GM21619 (cell line): ENCODE measurements around the gene LRIG2.
A peak's percentile ranks its signal among the peaks of the same experiment; 100 is the strongest.
"Not testable (repeated sequence)": the region's sequence is repeated elsewhere in the genome, so short reads cannot be mapped to it uniquely, and the experiment has no call there.

Source experiments
- ATAC-seq: cut with Tn5 transposase; IDR thresholded peaks from one replicate; pipeline ENCODE4 v1.9.1; 2021; ENCODE audit not compliant: unreplicated experiment

Gene LRIG2

DNA sequence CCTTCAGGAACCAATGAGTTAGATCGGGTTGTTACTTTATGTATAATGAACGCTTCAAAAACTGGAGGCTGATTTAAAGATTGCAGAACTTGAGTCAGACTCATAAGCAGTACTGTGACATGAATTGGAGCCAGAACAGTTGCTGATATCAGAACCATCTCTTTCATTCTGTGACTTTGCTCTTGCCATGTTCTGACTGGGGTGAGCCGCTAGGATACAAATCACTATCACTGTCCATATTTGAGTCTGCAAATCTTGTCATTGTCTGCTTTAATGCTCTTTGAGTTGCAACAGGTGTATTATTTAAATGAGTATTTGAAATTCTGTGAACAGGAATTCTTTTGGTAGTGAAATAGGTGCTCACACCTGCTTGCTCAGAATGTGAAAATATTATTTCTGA, 52.5 kb downstream of the LRIG2 start:
- no peak for ATAC-seq

DNA sequence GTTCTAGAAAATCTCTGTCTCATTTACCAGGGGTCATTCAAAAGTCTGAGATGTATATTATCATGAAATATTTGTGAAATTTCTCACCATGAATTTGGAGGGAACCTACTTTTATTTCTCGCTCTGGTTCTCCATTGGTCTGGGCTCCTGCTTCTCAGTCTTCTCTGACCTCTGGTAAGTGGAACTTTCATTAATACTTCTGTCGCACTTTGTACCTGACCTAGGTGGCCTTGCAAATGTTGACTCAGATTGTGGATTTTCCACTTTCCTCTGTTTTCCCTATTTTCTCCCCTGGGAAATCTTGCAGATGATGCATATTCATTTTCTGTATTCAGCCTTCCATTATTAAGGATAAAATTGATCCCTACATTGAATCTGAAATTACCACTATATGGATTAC, 53.2 kb downstream of the LRIG2 start:
- ATAC-seq: no peak

DNA sequence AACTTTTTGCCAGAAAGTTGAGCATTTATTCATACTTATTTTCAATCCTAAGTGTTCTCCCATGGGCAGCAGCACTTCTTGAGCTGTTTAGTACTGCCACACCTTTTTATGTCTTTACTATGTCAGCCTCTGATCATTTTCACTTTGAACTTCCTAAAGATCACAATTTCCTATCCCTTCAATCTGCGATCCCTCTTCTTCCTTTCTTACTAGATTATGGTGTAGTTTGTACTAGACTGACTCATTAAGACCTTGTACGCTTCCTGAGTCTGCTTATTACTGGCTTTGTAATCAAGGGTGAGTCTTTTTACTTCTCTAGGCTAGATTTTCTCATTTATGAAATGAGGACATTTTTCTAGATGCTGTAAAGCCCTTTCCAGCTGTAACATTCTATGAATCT, 55.1 kb downstream of the LRIG2 start:
- no peak for ATAC-seq

DNA sequence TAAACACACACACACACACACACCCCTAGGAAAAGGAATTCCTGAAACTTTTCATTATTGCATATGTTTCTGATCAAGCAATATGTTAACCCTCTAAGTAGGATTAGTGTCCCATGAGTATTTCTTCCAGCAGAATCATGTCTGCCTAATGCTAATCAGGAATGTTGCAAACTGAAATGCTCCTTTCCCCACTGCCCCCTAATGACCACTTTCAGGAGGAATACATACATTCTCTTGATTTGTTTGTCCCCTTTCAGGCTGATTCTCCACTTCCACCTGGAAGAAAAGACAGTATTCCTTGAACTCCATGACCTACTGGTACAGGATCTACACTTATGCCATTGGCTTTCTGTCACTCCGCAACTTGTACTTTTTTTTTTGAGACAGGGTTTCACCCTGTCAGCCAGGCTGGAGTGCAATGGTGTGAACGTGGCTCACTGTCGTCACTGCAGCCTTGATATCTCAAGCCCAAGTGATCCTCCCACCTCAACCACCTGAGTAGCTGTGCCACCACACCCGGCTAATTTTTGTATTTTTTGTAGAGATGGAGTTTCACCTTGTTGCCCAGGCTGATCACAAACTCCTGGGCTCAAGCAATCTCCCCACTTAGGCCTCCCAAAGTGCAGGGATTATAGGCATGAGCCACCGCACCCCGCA, 56.7 kb downstream of the LRIG2 start:
- no peak for ATAC-seq

DNA sequence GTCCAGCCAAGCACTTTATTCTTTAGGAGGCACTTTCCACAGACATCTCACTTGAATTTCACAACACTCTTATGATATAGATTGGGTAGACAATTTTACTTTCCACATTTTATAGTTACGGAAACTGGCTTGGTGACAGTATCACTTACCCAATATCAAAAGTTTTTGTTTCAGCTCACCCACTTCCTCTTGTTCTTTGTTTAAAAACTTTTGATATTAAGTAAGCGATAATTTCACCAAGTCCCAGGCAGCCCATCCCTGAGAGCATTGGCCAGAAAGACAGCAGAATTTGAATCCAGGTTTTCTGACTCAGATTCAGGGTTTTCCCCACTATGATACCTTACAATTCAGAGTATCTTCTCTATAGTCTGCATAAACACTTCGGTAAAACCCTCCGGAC, 60.0 kb downstream of the LRIG2 start:
- no peak for ATAC-seq

DNA sequence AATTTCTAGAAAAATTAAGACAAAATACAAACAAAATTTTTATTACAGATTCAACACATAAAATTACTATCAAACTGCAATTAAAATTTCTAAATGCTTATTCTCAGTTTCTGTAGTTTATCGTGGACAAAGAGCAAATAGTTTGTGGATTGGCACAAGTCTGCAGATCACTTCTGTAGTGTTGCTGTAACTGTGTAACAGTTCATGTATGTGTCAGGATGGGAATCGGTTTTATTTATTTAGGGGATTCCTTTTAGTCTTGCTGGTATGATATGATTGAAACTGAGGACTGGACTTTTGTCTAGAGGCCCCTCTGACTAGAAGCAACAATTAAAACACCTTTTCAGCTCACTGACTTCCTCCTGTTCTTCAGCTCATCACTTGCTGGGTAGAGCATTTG, 60.8 kb downstream of the LRIG2 start:
- ATAC-seq: no peak

DNA sequence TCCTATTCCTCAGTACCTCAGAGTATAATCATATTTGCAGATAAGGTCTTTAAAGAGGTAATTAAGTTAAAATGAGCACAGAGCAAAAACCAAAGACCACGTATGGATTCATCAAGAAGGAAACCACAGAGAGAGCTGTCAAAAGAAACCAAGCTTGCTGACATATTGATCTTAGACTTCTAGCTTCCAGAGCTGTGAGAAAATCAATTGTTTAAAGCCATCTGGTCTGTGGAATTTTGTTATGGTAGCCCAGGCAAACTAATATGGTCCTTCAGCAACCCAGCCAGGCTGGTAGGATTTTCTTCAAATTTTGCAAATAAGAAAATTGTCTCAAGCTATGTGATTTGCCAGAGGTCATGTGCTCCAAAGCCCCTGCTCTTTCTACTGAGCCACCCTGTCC, 62.5 kb downstream of the LRIG2 start:
- ATAC-seq: no peak

DNA sequence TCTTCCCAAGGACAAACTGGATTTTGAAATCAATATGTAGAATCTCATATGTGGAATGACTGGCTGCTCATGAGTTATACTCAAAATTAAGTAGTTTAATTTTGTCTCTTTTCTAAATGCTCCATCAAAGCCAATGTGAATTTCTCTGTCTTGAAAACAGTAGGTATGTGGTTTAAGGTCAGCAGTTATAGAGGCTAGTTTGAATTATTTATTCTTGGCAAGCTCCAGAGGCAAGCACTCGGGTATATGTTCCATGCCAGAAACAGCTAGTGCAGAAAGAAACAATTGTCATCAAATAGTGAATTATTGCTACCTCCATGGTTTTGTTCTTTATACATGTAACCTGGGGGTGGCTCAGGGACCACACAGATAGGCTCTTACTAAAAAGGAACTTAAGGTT, 63.5 kb downstream of the LRIG2 start:
- no peak for ATAC-seq

DNA sequence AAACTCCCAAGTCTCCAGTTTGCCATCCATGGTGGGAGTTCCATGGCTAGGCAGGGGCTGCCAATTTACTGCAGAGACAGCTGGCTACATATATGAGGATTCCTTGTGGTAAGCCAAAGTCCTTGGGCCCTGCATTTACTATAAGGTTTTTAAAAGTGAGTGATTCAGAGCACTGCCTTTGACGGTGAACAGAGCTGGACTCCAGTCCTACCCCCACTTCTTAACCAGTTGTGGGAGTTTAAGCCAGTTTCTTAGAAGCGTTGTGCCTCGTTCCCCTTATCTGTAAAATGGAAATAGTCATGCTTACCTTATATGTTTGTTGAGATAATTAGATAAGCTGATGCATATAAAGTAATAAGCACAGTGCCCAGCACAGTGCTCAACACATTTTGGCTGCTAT, 64.6 kb downstream of the LRIG2 start:
- no peak for ATAC-seq

DNA sequence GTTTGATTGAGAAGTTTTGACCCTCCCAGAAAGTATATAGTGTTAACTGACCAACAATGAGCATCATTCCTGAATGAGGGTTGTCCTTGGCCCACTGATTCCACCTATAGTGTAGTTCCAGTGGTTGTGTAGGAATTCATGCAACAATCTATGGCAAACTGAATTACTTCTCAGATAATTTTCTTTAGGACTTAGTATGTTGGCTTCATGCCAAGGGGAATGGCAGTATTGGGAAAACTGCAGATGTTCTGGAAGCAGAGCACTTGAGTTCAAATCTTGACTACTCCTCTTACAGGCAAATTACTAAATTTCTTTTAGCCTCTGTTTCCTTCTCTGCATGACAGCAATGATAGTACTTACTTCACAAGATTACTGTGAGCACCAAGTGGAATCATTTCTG, 65.8 kb downstream of the LRIG2 start:
- ATAC-seq: no peak

DNA sequence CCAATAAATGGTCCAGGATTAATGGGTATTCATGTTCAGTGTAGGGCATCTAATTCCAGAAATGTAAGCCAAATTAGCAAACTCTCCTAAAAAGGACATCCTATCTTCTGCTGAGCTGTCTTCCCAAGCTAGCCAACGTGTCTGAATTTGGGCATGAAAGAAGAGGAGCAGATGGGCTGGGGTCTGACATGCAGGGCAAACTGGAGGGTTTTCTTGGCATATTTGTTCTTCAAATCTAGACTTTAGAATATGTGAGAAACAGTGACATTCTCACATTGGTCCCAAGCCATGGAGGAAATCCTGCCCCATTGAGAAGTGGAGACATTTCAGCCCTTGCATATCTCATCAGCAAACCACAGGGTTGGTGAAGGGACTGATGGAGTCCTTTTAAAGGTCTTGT, 67.2 kb downstream of the LRIG2 start:
- no peak for ATAC-seq

DNA sequence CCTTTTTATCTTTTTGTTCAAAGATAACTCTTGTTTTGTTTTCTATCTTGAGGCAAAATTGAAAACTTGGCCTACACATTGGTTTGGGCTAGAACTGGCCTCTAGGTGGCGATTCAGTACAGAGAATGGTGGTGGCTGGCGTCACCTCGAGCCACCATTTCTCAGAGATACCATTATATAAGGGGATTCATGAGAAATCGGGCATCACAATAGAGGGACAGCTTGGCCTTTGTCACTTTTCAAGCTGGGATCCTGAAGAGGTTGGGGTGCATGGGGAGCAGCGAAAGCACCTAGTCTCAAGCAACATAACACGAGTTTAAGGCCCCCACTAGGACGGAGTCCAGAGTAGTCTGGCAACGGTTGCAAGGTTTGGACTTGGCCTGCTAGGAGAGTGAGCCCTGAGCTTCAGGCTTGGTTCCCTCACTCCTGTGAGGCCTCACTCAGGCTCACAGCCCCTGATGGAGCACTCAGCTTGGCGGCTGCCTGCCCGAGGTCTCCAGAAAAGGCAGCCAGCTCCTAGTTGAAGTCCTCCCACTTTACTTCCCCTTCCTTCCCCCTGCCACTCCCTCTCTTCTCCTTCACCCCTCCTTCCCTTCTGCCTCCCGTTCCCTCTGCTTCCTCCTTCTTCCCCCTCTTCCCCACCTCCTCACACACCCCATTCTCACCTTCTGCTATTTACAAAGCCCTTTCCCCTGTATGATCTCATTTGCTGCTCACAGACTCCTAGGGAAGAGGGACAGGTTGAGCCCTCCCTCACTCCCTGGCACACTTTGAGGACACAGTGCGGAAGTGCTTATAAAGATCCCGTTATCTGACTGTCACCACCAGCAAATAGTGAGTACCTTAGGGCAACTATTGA, 67.8 kb downstream of the LRIG2 start:
- peak; percentile 85 for ATAC-seq

DNA sequence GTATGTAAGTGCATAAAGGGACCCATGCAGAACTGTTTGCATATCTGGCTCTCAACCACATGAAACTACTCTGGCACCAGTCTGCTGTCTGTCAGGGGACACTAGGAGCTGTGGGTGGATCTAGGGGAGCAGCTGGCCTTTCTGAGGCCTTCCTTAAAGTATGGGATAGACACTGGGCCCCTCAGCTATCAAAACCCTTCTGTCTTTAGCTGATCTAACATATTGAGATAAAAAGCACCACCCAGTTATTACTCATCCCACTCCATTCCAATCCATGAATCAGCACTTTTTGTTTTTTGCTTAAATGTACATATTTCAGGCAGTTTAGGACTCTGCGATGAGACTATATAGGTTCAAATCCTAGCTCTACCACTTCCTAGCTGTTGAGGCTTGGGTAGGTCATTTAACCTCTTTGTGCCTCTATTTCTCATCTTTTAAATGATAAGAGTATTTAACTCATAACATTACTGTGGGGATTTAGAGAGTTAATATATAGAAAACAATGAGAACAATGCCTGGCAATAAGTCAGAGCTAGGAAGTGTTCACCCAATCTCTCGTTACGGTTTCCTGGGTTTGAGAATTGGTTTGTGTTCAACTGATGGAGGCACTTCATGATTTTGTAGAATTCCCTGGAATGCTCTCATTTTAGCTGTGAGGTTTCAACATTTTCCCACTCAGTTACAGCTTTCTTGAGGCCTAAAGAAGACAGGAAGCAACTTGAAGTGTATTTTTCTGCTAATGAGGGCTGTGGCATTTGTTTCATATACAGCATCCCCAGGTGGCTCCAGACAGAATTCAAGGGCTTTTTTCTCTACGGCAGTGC, 68.9 kb downstream of the LRIG2 start:
- no peak for ATAC-seq

DNA sequence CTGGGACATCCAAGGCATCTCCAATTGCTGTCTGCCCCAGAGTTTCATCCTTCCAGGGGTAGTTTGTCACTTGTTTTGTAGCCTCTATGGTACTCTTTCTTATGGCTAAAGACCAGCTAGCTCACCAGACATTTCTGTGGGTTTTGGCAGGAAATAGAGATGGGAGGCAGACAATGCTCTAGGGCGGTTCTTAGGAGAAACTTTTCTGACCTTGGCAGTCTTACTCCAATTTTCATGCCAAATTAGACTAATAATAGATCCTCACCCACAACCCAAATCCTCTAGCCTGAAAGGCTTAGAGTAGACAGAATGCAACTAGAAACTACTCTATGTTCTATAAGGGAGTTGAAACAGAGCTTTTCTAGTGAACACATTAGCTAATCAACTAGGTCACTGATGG, 69.8 kb downstream of the LRIG2 start:
- no peak for ATAC-seq

DNA sequence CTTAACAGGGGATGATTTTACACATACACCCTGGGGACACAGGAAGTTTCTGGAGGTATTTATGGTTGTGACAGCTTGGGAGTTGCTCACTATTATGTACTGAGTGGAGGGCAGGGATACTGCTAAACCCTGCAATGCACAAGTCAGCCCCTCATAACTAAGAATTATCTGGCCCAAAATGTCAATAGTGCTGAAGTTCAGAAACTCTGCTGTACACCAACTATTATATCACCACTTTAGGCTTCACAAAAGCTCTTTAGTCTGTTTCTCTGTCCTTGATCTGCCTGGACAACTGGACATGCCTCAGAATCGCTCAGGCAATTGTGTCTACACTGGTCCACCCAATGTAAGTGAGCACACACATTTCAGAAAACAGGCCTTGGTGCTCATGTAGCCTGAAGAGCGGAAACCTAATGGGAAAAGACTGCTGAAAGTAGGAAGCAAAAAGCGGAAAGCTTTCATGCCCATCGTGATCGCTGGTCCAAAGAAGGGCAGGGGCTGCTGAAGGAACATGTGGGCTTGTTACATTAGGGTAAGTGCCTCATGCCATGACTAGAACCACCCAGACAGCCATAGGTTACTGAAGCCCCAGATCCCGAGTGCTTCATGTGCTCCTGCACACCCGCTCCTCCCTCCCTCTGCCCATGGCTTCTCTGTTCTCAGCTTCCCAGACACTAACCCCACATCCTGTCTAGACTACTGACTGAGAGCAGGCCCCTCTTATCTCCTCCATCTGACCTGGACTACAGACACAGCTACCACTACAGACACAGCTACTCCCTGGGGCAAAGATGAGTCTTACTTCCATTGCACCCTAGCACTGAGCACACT, 73.5 kb downstream of the LRIG2 start:
- no peak for ATAC-seq

DNA sequence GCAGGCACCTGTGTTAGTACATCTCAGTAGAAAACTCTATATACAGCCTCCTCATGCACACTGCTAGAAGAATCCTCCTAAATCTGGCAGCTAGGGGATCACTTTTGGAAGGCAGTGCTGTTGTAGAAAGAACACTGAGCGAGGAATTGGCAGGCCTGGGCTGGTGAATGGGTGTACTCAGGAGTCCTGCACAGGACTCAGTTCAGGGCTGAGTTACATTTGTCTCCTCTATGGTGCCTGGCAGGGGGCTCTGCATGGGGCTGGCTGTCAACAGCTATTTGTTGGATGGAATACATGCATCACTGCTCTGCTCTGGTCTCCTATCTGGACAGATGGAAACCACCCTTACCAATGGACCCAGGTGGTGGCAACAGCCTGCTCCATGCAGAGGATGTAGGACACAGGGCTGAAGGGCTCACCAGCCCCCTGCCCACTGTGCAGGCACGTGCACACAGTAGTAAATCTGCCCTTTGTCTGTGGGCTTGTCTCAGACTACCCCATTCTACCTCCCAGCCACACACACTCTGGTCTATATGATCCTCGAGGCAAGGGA, 74.2 kb downstream of the LRIG2 start:
- no peak for ATAC-seq

DNA sequence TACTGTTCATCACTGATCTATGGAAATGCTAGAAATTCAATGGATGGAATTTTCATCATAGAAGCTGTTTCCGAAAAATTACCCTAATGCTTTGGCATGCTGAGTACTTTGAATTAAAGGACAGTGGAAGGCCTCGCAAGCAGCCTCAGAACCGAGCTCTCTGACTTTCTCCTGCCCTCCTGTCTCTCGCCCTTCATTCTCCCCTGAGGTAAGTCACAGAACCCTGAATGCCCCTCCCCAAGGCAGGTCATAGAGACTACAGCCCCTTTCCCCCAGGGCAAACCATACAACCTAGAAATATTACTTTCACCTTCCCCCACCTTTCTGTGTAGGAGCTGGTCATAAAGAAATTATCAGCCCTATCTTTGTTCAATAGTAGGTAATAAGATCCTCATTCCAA, 74.8 kb downstream of the LRIG2 start:
- ATAC-seq: no peak

DNA sequence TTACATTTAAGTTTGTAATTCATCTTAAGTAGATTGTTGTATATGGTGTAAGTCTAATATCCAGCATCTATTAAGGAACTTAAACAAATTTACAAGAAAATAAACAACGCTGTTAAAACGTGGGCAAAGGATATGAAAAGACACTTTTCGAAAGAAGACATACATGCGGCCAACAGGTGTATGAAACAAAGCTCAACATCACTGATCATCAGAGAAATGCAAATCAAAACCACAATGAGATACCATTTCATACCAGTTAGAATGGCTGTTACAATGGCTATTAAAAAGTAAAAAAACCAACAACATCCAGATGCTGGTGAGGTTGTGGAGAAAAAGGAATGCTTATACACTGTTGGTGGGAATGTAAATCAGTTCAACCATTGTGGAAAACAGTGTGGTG, 77.5 kb downstream of the LRIG2 start:
- not testable (repeated sequence) for ATAC-seq

DNA sequence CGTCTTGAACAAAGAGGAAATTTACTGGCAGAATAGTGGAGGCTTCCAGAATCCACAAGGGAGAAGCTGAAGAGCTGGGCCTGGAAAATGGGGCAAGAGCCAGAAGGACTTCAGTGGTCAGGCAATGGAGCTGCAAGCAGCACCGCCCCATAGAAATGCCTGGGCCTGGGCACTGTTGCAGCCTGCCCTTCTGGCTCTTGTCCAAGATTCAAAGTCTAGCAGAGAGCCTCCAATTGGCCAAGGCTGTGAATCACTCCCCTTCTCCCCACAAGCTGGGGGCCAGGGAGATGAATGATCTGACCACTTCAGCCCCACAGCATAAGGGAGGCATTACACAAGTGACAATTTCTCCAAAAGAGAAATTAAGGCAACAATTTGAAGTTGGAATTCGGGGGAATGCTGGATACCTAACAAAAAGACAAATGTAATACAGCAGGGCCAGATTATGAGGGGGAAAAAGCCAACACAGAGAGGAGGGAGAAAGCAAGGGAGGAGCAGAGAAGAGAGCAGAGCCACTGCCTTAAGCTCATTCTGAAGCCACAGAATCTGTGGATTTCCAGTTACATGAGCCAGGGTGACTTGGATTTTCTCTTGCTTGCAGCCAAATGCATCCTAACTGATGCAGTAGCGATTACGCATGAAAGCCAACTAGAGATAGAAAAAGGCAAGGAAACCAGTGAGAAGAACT, 80.3 kb downstream of the LRIG2 start:
- ATAC-seq: no peak

DNA sequence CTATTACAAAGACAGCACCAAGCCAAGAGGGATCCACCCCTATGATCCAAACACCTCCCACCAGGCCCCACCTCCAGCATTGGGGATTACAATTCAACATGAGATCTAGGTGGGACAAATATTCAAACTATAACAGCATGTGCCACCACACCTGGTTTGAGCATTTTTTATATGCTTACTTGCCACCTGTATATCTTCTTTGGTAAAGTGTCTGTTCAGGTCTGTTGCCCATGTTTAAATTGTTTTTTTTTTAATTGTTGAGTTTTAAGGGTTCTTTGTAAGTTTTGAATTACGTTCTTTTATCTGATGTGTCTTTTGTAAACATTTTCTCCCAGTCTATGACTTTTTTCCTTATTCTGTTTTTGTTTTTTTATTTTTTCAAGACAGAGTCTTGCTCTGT, 83.4 kb downstream of the LRIG2 start:
- ATAC-seq: no peak
